ENCODE data around the gene CNTNAP2.

GRCh38 chr7:148395352-148395811 lies 2278.8 kb downstream of the CNTNAP2 start:
- TF ChIP-seq CTCF (IDR thresholded peaks at IDR 0.05 in 4 of 5, conservative IDR thresholded peaks at IDR 0.05 in 1 of 5) (no peak), POLR2A (IDR thresholded peaks at IDR 0.05) (no peak)

All from gastrocnemius medialis (tissue), 4 donors.